Measurements from ENCODE around the gene CSRP2.

- TF ChIP-seq, protein P1, sequence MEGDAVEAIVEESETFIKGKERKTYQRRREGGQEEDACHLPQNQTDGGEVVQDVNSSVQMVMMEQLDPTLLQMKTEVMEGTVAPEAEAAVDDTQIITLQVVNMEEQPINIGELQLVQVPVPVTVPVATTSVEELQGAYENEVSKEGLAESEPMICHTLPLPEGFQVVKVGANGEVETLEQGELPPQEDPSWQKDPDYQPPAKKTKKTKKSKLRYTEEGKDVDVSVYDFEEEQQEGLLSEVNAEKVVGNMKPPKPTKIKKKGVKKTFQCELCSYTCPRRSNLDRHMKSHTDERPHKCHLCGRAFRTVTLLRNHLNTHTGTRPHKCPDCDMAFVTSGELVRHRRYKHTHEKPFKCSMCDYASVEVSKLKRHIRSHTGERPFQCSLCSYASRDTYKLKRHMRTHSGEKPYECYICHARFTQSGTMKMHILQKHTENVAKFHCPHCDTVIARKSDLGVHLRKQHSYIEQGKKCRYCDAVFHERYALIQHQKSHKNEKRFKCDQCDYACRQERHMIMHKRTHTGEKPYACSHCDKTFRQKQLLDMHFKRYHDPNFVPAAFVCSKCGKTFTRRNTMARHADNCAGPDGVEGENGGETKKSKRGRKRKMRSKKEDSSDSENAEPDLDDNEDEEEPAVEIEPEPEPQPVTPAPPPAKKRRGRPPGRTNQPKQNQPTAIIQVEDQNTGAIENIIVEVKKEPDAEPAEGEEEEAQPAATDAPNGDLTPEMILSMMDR (IDR thresholded peaks at IDR 0.05), result no peak
- no peak for TF ChIP-seq POLR2A (IDR thresholded peaks at IDR 0.05)
Measured at GRCh38 chr12:76914102-76914859, 35.5 kb upstream of the CSRP2 start.

Data from suprapubic skin (tissue), 3 donors.